IPS-15b (cell line): ENCODE results near the gene C6orf132.

Source experiments
- H3K27me3 ChIP-seq: one replicate; pipeline ENCODE4 v1.6.1; 2013; ENCODE audit warnings: low read length; ENCODE audit not compliant: control insufficient read depth, insufficient read depth
- H3K36me3 ChIP-seq: one replicate; pipeline ENCODE4 v1.6.1; 2013; ENCODE audit warnings: low read length; ENCODE audit not compliant: control insufficient read depth, insufficient read depth
- H3K4me1 ChIP-seq: one replicate; pipeline ENCODE4 v1.6.1; 2013; ENCODE audit warnings: mild to moderate bottlenecking, low read length; ENCODE audit not compliant: control insufficient read depth, insufficient read depth
- H3K4me3 ChIP-seq: one replicate; pipeline ENCODE4 v1.5.1; 2013; ENCODE audit warnings: low read depth, low read length
- H3K9ac ChIP-seq: one replicate; pipeline ENCODE4 v1.6.1; 2013; ENCODE audit warnings: low read depth, mild to moderate bottlenecking, low read length
- H3K9me3 ChIP-seq: one replicate; pipeline ENCODE4 v1.6.1; 2013; ENCODE audit warnings: mild to moderate bottlenecking, low read length; ENCODE audit not compliant: control insufficient read depth, insufficient read depth

Gene C6orf132

DNA sequence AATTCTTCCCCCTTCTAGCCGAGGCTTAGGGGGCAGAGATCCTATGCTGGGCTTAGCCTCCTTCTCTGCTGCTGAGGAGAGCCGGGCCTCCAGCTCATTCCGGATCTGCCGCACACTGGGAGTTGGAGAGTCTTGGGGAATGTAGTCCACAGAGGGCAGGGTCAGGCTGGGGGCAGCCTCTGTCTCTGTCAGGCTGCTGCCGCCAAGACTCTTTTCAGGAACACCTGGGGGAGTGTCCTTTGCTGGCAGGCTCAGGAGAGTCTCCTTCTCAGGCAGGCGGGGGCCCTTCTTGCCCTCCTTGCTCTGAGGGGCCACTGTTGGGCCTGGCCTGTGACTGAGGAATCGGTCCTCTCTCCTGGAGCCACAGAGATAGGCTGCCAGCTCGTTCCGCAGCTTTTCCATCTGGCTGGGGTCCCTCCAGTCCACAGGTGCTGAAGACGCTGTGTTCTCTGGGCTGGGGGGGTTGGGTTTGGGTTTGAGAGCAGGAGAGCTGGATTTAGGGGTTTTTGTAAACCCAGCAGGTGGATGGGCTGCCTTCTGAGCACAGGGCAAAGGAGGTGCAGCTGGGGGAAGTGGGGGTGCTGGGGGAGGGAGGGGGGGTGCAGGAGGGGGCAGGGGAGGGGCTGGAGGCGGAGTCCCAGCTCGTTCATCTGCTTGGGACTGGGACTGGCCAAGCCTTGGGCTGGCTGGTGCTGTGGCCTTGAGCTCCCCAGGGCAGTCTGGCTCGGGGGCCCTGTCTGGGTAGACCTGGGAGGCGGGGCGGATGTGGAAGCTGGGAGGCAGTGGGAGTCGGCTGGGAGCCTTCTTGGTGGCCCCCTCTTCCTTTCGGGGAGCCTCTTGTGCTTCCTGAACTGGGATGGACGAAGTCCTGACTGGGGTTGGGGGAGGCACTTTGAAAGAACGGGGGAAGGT, 36.1 kb downstream of the C6orf132 start:
- Histone ChIP-seq H3K27me3 (no peaks in the 10 kb centered on the region), H3K4me1 (no peaks in the 10 kb centered on the region), H3K9me3 (no peaks in the 10 kb centered on the region), H3K36me3 (peaks cover 27% of the 10 kb centered on the region), H3K9ac (no peak overlapping the region), H3K4me3 (no peak overlapping the region)

DNA sequence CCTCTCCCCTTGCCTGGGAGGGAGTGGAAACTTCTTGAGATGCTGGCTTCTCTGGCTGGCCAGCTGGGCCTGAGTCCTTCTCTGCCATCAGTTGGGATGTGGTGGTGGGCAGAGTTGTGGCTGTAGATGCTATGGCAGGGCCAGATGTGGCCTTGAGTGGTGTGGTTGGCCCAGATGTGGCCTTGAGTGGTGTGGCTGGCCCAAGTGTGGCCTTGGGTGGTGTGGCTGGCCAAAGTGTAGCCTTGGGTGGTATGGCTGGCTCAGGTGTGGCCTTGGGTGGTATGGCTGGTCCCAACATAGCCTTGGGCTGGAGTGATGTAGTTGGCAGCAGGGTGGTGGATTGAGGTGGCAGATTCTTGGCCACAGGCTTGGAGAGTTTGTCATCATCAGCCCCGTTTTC, 36.7 kb downstream of the C6orf132 start:
- H3K4me1 ChIP-seq, result no peaks in the 10 kb centered on the region
- no peaks in the 10 kb centered on the region for H3K27me3 ChIP-seq
- H3K9ac ChIP-seq, result no peak overlapping the region
- no peak overlapping the region for H3K4me3 ChIP-seq
- no peaks in the 10 kb centered on the region for H3K9me3 ChIP-seq
- H3K36me3 ChIP-seq, result peaks cover 27% of the 10 kb centered on the region

DNA sequence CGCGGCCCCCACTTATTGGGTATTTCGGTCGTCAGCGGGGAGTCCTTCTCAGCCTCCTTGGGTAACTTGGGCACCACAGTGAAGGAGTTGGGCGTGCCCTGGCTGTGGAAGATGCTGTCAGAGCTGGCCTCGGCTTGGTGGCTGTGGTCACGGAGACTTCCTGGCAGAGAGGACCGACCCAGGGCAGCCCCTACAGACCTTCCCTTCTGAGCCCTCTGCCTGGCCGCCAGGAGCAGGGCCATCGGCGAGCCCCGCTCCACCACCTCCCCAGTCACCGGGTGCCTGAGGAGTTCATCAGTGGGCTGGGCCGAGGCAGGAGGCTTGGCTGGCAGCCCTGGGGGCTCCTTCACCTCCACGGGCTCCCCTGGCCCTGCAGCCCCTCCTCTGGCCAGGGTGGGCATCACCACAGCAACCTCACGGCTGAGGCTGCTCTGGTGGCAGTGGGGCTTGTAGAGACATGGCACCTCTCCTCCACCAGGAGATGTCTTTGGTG, 37.2 kb downstream of the C6orf132 start:
- Histone ChIP-seq H3K4me3 (peak overlapping the region; percentile 46), H3K9me3 (no peaks in the 10 kb centered on the region), H3K9ac (no peak overlapping the region), H3K4me1 (peaks cover 1% of the 10 kb centered on the region), H3K27me3 (no peaks in the 10 kb centered on the region), H3K36me3 (peaks cover 27% of the 10 kb centered on the region)

DNA sequence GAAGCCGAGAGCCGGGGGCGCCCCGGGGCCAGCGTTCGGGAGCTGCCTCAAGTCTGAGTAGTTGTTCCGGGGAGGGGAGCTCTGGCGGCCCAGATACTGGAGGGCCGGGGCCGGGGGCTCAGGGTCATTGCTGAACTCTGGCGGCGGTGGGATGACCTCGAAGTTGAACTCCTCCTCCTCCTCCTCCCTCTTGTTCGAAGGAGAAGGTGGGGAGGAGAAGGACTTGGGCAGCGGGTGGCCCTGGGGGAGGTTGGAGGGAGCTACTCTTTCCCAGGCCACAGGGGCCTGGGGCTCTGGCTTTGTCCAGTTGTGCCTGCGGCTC, 37.7 kb downstream of the C6orf132 start:
- Histone ChIP-seq H3K9ac (peak overlapping the region; percentile 37), H3K9me3 (no peaks in the 10 kb centered on the region), H3K27me3 (no peaks in the 10 kb centered on the region), H3K36me3 (peaks cover 27% of the 10 kb centered on the region), H3K4me1 (peaks cover 4% of the 10 kb centered on the region), H3K4me3 (peak overlapping the region; percentile 46)

DNA sequence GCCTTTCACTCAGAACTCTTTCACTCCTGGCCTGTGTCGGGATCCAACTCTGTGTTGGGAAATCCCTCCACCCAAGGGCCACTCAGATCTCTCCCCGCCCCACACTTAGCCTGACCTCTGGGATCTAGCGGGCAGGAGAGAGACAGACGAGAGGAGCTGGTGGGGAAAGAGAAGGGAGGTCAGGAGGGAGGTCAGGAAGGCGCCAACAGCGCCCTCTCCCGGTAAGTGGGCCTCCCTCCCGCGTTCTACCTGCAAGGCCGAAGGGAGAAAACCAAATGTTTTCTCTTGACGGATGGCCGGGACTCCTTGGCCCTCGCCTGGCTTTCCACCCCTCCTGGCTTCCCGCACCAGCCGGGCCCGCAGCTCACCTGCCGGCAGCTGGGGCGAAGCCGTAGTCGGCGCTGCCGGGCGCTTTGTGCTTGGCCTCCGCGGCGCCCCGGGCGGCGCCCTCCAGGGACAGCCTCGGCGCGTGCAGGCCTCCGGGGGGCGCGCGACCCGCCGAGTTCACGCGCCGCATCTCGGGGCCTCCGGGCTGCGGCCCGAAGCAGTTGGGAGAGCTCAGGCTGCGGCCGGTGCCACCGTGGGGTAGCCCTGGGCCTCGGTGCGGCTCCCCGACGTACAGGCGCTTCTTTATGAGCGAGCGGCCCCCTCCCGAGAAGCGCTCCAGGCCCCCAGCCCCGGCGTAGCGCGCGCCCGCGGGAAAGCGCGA, 38.2 kb downstream of the C6orf132 start:
- peak overlapping the region; percentile 37 for H3K9ac ChIP-seq
- peaks cover 25% of the 10 kb centered on the region for H3K36me3 ChIP-seq
- no peaks in the 10 kb centered on the region for H3K9me3 ChIP-seq
- peaks cover 7% of the 10 kb centered on the region for H3K4me1 ChIP-seq
- H3K4me3 ChIP-seq, result peak overlapping the region; percentile 46
- H3K27me3 ChIP-seq, result peaks cover under 1% of the 10 kb centered on the region

DNA sequence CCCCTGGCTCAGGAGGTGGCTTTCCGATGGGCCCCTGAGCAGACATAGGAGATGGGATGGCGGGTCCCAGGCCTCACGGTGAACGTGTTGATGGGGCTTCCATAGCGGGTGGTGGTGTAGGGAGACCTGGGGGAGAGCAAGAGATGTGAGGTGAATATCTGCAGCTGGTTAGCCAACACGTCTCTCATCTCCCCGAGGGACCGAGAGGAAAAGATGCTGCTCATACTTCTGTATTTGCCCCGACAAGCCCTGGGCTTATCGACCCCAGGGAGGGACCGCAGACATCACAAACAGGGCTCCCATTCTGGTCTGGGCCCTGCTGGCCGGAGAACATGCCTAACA, 38.7 kb downstream of the C6orf132 start:
- Histone ChIP-seq H3K4me1 (peaks cover 7% of the 10 kb centered on the region), H3K4me3 (peak overlapping the region; percentile 46), H3K9ac (no peak overlapping the region)

DNA sequence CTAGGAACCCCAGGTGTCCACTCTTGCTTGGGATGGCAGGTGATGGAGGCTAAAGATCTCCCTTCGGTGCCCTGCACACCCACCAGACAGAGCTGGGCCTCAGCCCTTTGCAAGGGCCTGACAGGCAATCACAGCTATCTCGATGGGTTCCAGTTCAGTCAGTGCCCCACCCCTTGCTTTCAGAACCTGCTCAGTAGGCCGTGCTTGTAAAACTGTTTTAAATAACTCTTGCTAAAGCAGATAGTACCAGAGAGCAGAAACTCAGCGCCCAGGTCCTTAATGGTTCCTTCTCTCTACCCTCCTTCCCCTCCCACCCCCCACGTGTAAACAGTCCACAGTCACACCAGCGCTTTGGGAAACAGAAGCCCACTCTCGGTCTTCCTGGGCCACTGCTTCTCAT, 39.2 kb downstream of the C6orf132 start:
- H3K27me3 ChIP-seq, result peaks cover 9% of the 10 kb centered on the region
- H3K4me1 ChIP-seq, result peaks cover 7% of the 10 kb centered on the region
- H3K4me3 ChIP-seq, result no peak overlapping the region
- H3K36me3 ChIP-seq, result peaks cover 15% of the 10 kb centered on the region
- no peak overlapping the region for H3K9ac ChIP-seq
- no peaks in the 10 kb centered on the region for H3K9me3 ChIP-seq

More for the DNA sequence above, 38.7 kb downstream of the C6orf132 start:
- H3K36me3 ChIP-seq, result peaks cover 20% of the 10 kb centered on the region
- H3K27me3 ChIP-seq, result peaks cover 4% of the 10 kb centered on the region
- H3K9me3 ChIP-seq, result no peaks in the 10 kb centered on the region

DNA sequence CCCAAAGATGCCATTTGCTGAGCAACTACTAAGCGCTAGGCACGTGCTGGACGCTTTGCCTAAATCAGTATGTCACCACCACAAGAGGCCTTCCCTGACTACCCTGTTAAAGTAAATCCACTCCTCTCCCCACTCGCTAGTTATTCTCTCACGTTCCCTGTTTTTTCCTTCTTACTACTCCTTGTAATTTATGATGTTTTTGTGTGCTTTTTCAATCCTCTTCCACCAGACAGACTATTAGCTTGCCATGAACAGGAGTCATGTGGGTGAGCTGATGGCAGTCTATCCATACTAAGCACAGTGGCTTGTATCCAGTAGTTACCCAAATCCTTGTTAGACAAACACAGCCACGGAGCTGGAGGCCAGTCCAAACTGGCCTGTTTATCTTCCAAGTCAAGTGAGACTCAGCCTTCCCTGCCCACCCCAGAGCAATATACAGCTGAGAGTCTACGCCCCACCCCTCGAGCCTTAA, 41.2 kb downstream of the C6orf132 start:
- peaks cover 18% of the 10 kb centered on the region for H3K27me3 ChIP-seq
- peaks cover 7% of the 10 kb centered on the region for H3K4me1 ChIP-seq
- no peak overlapping the region for H3K9ac ChIP-seq
- H3K36me3 ChIP-seq, result peaks cover 7% of the 10 kb centered on the region
- H3K9me3 ChIP-seq, result no peaks in the 10 kb centered on the region
- no peak overlapping the region for H3K4me3 ChIP-seq

DNA sequence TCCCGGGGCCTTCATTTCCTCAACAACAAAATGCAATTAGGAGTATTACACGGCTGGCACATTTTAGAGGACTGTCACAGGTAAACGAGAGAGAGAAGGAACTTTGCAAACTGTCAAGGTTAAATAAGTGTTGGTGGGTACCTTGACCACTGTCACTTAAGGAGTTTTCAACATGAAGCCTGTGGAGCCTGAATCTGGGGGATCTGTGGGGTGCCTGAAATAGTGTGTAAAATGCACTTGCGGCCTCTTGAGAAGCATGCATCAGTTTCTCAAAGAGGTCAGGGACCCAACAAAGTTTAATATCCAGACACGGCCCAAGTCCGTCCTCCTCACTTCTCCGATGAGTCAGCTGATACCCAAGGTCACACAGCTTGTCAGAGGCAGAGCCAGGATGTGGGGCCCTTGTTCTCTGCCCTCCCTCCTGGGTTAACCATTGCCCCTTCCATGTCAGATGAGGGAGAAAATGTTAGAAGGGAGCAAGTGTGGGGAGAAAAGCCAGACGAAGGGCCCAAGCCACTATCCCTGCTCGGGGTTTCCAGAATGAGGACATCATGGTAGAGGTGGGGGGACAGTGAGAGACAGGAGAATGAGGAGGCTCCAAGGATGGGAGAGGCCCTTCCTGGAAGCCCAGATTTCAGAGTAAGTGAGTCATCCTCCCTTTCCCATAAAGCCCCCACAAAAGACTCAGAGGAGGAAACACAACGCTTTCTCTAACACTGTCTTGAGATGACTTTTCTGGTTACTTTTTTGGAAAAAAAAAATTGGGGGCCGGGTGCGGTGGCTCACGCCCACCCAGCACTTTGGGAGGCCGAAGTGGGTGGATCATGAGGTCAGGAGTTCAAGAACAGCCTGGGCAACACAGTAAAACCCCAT, 42.2 kb downstream of the C6orf132 start:
- Histone ChIP-seq H3K4me3 (no peak overlapping the region), H3K36me3 (peaks cover 7% of the 10 kb centered on the region), H3K27me3 (peaks cover 20% of the 10 kb centered on the region), H3K4me1 (peaks cover 7% of the 10 kb centered on the region), H3K9ac (no peak overlapping the region), H3K9me3 (no peaks in the 10 kb centered on the region)

DNA sequence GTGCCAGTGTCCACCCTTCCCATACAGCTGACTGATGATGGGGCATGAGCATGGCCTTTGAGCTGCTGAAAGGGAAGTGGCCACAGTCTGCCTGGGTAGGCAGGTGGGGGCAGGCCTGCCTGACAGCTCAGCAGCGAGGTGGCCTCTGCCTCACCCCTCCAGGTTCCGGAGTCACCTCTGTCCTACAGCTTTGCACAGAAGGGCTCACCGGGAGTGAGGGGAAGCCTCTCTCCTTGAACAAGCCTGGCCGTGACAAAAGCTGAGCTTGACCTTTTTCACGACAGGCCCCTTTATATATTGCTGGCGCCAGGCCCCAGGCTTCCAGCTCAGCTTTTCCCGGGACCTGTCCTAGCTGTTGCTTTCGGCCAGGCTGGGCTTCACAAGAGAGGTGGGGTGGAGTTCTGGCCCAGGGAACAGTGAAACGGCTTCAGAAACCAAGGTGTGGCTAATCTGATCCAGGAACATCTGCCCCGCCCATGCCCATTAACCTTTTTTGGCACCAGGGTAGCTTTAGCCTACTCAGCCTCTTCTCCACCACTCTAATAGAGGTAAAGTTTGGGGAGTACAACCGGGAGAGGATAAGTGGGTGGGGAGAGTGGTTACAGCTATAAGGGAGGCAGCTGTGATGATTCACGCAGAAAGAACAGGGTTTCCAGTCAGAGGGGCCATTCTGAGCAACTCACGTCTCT, 42.9 kb downstream of the C6orf132 start:
- Histone ChIP-seq H3K36me3 (peaks cover 7% of the 10 kb centered on the region), H3K9me3 (no peaks in the 10 kb centered on the region), H3K4me3 (no peak overlapping the region), H3K9ac (peak overlapping the region; percentile 54), H3K4me1 (peaks cover 7% of the 10 kb centered on the region), H3K27me3 (peaks cover 22% of the 10 kb centered on the region)
